Liver (tissue), 9 donors: Measurements from ENCODE around the gene FBXO47. TPM values are rescaled to one million over a fixed set of nuclear protein-coding genes. Genes with fewer than 3 reads are reported as not detected.

ENCODE experiments used
- DNase-seq: peaks from one replicate; pipeline ENCODE4 v3.0.0-alpha.2; 2017; ENCODE audit warnings: low spot score
- H3K27ac ChIP-seq, 2 donors: one replicate each; pipeline ENCODE4 v1.7.0; 2013; ENCODE audit warnings: inconsistent platforms in 2 of 2, low read length in 2 of 2, control low read depth in 1 of 2, low read depth in 1 of 2, mild to moderate bottlenecking in 1 of 2
- H3K27me3 ChIP-seq, 4 donors: one replicate each; pipeline versions ENCODE4 v1.6.1 to v1.7.0; 2013; ENCODE audit warnings: low read length in 3 of 4, inconsistent platforms in 1 of 4, mild to moderate bottlenecking in 1 of 4, moderate library complexity in 1 of 4; ENCODE audit not compliant: control insufficient read depth in 4 of 4, insufficient read depth in 4 of 4
- H3K36me3 ChIP-seq, 4 donors: one replicate each; pipeline versions ENCODE4 v1.6.1 to v1.7.0; 2013; ENCODE audit warnings: low read length in 3 of 4, mild to moderate bottlenecking in 3 of 4, low read depth in 1 of 4, moderate library complexity in 1 of 4; ENCODE audit not compliant: control insufficient read depth in 4 of 4, insufficient read depth in 3 of 4
- H3K4me1 ChIP-seq, 4 donors: one replicate each; pipeline versions ENCODE4 v1.6.1 to v1.7.0; 2013; ENCODE audit warnings: low read length in 3 of 4, mild to moderate bottlenecking in 3 of 4, moderate library complexity in 1 of 4; ENCODE audit not compliant: control insufficient read depth in 4 of 4, insufficient read depth in 4 of 4
- H3K4me3 ChIP-seq, 3 donors: one replicate each; pipeline versions ENCODE4 v1.6.1 to v1.7.0; 2013; ENCODE audit warnings: low read length in 3 of 3, control low read depth in 1 of 3, low read depth in 1 of 3, mild to moderate bottlenecking in 1 of 3
- H3K9ac ChIP-seq, 2 donors: one replicate each; pipeline ENCODE4 v1.7.0; 2013; ENCODE audit warnings: low read length in 2 of 2, mild to moderate bottlenecking in 2 of 2, moderate library complexity in 2 of 2, control low read depth in 1 of 2, low read depth in 1 of 2
- H3K9me3 ChIP-seq, 4 donors: one replicate each; pipeline versions ENCODE4 v1.6.1 to v1.7.0; 2013; ENCODE audit warnings: low read length in 3 of 4; ENCODE audit not compliant: control insufficient read depth in 4 of 4
- CTCF ChIP-seq: fragments of 150-350 bp; IDR thresholded peaks from 2 replicates; pipeline ENCODE4 v1.5.1; 2017; ENCODE audit warnings: improper control_type of control experiment, low read depth, low read length; ENCODE audit not compliant: missing input control
- EGR1 ChIP-seq, 2 donors: IDR thresholded peaks; 2 replicates each; pipeline ENCODE4 v1.6.1; 2016 to 2018; ENCODE audit warnings: antibody characterized with exemption in 2 of 2, low read depth in 2 of 2
- FOXA1 ChIP-seq: IDR thresholded peaks from 2 replicates; pipeline ENCODE4 v1.6.1; 2016; ENCODE audit warnings: antibody characterized with exemption
- FOXA2 ChIP-seq: IDR thresholded peaks from 2 replicates; pipeline ENCODE4 v1.6.1; 2016; ENCODE audit warnings: antibody characterized with exemption
- GABPA ChIP-seq, 2 donors: IDR thresholded peaks in 1 of 2; conservative IDR thresholded peaks in 1 of 2; 2 replicates each; pipeline ENCODE4 v1.6.1; 2016; ENCODE audit warnings: antibody characterized with exemption in 2 of 2, mild to moderate bottlenecking in 1 of 2, moderate library complexity in 1 of 2
- HNF4A ChIP-seq, 2 donors: conservative IDR thresholded peaks; 2 replicates each; pipeline ENCODE4 v1.6.1; 2016; ENCODE audit warnings: antibody characterized with exemption in 2 of 2, mild to moderate bottlenecking in 2 of 2
- HNF4G ChIP-seq: IDR thresholded peaks from 2 replicates; pipeline ENCODE4 v1.6.1; 2016; ENCODE audit warnings: antibody characterized with exemption
- JUND ChIP-seq, 2 donors: IDR thresholded peaks; 2 replicates each; pipeline ENCODE4 v1.6.1; 2016; ENCODE audit warnings: antibody characterized with exemption in 2 of 2
- RAD21 ChIP-seq, 2 donors: IDR thresholded peaks; 2 replicates each; pipeline ENCODE4 v1.6.1; 2016; ENCODE audit warnings: antibody characterized with exemption in 2 of 2, mild to moderate bottlenecking in 2 of 2
- RXRA ChIP-seq, 2 donors: IDR thresholded peaks; 2 replicates each; pipeline ENCODE4 v1.6.1; 2017 to 2018; ENCODE audit warnings: antibody characterized with exemption in 2 of 2, mild to moderate bottlenecking in 1 of 2
- SP1 ChIP-seq: IDR thresholded peaks from 2 replicates; pipeline ENCODE4 v1.6.1; 2018; ENCODE audit warnings: antibody characterized with exemption, mild to moderate bottlenecking
- TAF1 ChIP-seq: conservative IDR thresholded peaks from 2 replicates; pipeline ENCODE4 v1.6.1; 2016; ENCODE audit warnings: antibody characterized with exemption, mild to moderate bottlenecking
- YY1 ChIP-seq: IDR thresholded peaks from 2 replicates; pipeline ENCODE4 v1.6.1; 2016; ENCODE audit warnings: antibody characterized with exemption, mild to moderate bottlenecking
- WGBS: extraction: QIAGEN DNeasy Blood & Tissue Kit; methylation state at CpG from one replicate; pipeline ENCODE4 v1.1.7; 2013; 5-methylcytosine and 5-hydroxymethylcytosine counted together
- polyA plus RNA-seq, 2 donors: library from polyadenylated mRNA; stranded (reverse) in 1 of 2; unstranded in 1 of 2; fragments of 200-250 nt in 1 of 2; fragments of >200 nt in 1 of 2; fragmentation: Nextera tagmentation in 1 of 2; extraction: Ambion mirVana in 1 of 2; gene quantifications; one replicate each; pipeline versions ENCODE4 v1.2.1 to v1.2.3, GENCODE V29; 2013 to 2015
- total RNA-seq, 2 donors: library from RNA; depleted of rRNA; stranded (reverse); fragments of >200 nt; gene quantifications; one replicate each; pipeline ENCODE4 v1.2.3, GENCODE V29; 2014
- TF ChIP-seq, protein P1 (sequence below): IDR thresholded peaks from 2 replicates; pipeline ENCODE4 v1.6.1; 2016; ENCODE audit warnings: antibody characterized with exemption, mild to moderate bottlenecking
- TF ChIP-seq, protein P2 (sequence below): IDR thresholded peaks from 2 replicates; pipeline ENCODE4 v1.6.1; 2016; ENCODE audit warnings: antibody characterized with exemption
- TF ChIP-seq, protein P3 (sequence below): IDR thresholded peaks from 2 replicates; pipeline ENCODE4 v1.6.1; 2016; ENCODE audit warnings: antibody characterized with exemption
- TF ChIP-seq, protein P4 (sequence below): IDR thresholded peaks from 2 replicates; pipeline ENCODE4 v1.6.1; 2016; ENCODE audit warnings: antibody characterized with exemption
- donor health status: healthy.
- donor health status: healthy.
- donor health status: healthy.
- donor health status: healthy.
- donor health status: healthy.

The FBXO47 gene
- total and polyA plus RNA-seq, 4 donors = not detected

GRCh38 chr17:38958756-38959155 lies 8.4 kb downstream of the FBXO47 start:
- no peak overlapping the region for H3K27ac ChIP-seq
- H3K36me3 ChIP-seq = no peaks in the 10 kb centered on the region
- H3K9me3 ChIP-seq = no peaks in the 10 kb centered on the region
- no peaks in the 10 kb centered on the region for H3K4me1 ChIP-seq
- no peak overlapping the region for H3K4me3 ChIP-seq
- no peak for DNase-seq
- no peak overlapping the region for H3K9ac ChIP-seq
- no peaks in the 10 kb centered on the region for H3K27me3 ChIP-seq
- no peak for TF ChIP-seq HNF4G
- TF ChIP-seq, protein P1, sequence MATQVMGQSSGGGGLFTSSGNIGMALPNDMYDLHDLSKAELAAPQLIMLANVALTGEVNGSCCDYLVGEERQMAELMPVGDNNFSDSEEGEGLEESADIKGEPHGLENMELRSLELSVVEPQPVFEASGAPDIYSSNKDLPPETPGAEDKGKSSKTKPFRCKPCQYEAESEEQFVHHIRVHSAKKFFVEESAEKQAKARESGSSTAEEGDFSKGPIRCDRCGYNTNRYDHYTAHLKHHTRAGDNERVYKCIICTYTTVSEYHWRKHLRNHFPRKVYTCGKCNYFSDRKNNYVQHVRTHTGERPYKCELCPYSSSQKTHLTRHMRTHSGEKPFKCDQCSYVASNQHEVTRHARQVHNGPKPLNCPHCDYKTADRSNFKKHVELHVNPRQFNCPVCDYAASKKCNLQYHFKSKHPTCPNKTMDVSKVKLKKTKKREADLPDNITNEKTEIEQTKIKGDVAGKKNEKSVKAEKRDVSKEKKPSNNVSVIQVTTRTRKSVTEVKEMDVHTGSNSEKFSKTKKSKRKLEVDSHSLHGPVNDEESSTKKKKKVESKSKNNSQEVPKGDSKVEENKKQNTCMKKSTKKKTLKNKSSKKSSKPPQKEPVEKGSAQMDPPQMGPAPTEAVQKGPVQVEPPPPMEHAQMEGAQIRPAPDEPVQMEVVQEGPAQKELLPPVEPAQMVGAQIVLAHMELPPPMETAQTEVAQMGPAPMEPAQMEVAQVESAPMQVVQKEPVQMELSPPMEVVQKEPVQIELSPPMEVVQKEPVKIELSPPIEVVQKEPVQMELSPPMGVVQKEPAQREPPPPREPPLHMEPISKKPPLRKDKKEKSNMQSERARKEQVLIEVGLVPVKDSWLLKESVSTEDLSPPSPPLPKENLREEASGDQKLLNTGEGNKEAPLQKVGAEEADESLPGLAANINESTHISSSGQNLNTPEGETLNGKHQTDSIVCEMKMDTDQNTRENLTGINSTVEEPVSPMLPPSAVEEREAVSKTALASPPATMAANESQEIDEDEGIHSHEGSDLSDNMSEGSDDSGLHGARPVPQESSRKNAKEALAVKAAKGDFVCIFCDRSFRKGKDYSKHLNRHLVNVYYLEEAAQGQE = no peak
- no peak for TF ChIP-seq CTCF
- TF ChIP-seq, protein P2, sequence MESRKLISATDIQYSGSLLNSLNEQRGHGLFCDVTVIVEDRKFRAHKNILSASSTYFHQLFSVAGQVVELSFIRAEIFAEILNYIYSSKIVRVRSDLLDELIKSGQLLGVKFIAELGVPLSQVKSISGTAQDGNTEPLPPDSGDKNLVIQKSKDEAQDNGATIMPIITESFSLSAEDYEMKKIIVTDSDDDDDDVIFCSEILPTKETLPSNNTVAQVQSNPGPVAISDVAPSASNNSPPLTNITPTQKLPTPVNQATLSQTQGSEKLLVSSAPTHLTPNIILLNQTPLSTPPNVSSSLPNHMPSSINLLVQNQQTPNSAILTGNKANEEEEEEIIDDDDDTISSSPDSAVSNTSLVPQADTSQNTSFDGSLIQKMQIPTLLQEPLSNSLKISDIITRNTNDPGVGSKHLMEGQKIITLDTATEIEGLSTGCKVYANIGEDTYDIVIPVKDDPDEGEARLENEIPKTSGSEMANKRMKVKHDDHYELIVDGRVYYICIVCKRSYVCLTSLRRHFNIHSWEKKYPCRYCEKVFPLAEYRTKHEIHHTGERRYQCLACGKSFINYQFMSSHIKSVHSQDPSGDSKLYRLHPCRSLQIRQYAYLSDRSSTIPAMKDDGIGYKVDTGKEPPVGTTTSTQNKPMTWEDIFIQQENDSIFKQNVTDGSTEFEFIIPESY = no peak
- TF ChIP-seq GABPA (IDR thresholded peaks at IDR 0.05 in 1 of 2, conservative IDR thresholded peaks at IDR 0.05 in 1 of 2) = no peak
- no peak for TF ChIP-seq HNF4A (conservative IDR thresholded peaks at IDR 0.05)
- TF ChIP-seq, protein P3, sequence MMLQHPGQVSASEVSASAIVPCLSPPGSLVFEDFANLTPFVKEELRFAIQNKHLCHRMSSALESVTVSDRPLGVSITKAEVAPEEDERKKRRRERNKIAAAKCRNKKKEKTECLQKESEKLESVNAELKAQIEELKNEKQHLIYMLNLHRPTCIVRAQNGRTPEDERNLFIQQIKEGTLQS = no peak
- no peak for TF ChIP-seq EGR1 (IDR thresholded peaks at IDR 0.05; ENCODE audit: low read depth in 2 of 2)
- TF ChIP-seq YY1 = no peak
- TF ChIP-seq RXRA (IDR thresholded peaks at IDR 0.05) = no peak
- TF ChIP-seq FOXA2 = no peak
- TF ChIP-seq FOXA1 = no peak
- TF ChIP-seq RAD21 (IDR thresholded peaks at IDR 0.05) = no peak
- TF ChIP-seq, protein P4, sequence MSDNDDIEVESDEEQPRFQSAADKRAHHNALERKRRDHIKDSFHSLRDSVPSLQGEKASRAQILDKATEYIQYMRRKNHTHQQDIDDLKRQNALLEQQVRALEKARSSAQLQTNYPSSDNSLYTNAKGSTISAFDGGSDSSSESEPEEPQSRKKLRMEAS = no peak
- no peak for TF ChIP-seq TAF1

DNA sequence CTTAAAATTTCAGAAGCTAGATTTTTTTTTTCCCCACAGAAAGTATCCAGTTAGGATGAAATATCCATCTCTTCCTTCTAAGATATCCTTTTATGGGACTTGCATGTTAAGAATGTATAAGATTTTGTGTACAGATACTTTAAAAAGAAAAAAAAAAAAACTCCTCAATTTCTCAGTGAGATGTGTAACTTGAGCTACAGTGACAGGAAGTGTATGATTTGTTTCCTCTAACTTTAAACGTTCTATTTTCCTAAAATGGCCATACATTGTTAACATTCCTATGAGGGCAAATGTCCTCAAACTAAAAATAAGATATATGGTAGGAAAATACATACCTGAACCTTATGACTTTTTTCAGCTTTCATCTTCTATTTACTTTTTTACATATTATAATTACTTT lies 8.9 kb downstream of the FBXO47 start:
- Histone ChIP-seq H3K4me3 (no peak overlapping the region), H3K36me3 (no peaks in the 10 kb centered on the region), H3K9ac (no peak overlapping the region), H3K27ac (no peak overlapping the region), H3K9me3 (no peaks in the 10 kb centered on the region), H3K4me1 (no peaks in the 10 kb centered on the region), H3K27me3 (no peaks in the 10 kb centered on the region)
- DNase-seq = no peak
- 24% methylated on average over 1 of the region's 1 CpG for WGBS
- TF ChIP-seq TAF1 (no peak), JUND (IDR thresholded peaks at IDR 0.05) (no peak), GABPA (IDR thresholded peaks at IDR 0.05 in 1 of 2, conservative IDR thresholded peaks at IDR 0.05 in 1 of 2) (no peak), EGR1 (IDR thresholded peaks at IDR 0.05; ENCODE audit: low read depth in 2 of 2) (no peak), RAD21 (IDR thresholded peaks at IDR 0.05) (no peak), HNF4G (no peak), FOXA1 (no peak), SP1 (no peak), HNF4A (conservative IDR thresholded peaks at IDR 0.05) (no peak), FOXA2 (no peak), YY1 (no peak), RXRA (IDR thresholded peaks at IDR 0.05) (no peak)
- TF ChIP-seq, protein P2 = no peak
- TF ChIP-seq, protein P1 = no peak
- TF ChIP-seq, protein P3 = no peak
